ENCODE measurements around the gene TCEAL1. TPM values are rescaled to one million over a fixed set of nuclear protein-coding genes. Genes with fewer than 3 reads are reported as not detected.

TCEAL1 gene
- total RNA-seq, 1 donor, result 38.7 TPM

DNA sequence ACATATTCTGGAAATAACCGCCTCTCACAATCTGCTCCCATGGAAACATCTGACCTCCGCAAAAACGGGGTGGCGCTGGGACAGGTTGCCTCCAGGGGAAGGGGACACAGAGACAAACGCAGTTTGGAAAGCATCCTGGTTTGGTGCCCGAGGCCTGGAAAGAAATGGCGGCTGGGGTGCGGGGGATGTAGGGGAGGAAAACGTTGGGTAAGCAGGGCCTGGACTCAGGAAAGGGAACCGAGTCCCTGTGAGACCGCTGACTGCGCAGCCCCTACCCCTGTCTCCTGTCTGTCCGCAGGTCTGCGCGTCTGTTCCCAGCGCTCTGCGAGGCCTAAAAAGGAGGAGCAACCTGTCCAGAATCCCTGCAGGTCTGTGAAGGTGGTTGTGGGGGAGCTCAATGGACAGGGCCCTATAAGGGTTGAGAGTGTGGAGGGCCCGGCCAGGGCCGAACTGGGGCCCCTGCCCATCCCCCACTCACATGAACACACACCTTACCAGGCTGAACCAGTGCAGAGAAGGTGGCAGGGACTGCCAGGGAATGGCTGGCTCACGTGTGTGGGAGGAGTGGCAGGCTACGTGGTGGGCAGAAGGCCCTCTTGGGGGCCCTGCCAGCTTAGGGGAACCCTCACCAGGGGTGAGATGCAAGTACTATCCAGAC is 20.3 kb upstream of the TCEAL1 start:
- H3K4me3 ChIP-seq (ENCODE audit: insufficient read depth, low read length), result peak overlapping the region; percentile 83
- H4K20me1 ChIP-seq (ENCODE audit: insufficient read depth, low read length), result no peaks in the 10 kb centered on the region
- peaks cover 8% of the 10 kb centered on the region for H3K27me3 ChIP-seq (ENCODE audit: insufficient read depth, low read length)
- DNase-seq (ENCODE audit: insufficient read length, low spot score, missing footprints), result no peak
- peak overlapping the region; percentile 76 for H3K27ac ChIP-seq (ENCODE audit: low read depth, low read length)
- H3K36me3 ChIP-seq (ENCODE audit: insufficient read depth, low read length), result peaks cover 8% of the 10 kb centered on the region
- peaks cover 14% of the 10 kb centered on the region for H3K79me2 ChIP-seq (ENCODE audit: insufficient read depth, low read length)
- H3K4me2 ChIP-seq (ENCODE audit: insufficient read depth, low read length), result peak overlapping the region; percentile 78
- H3K9me3 ChIP-seq (ENCODE audit: low read depth, low read length), result no peaks in the 10 kb centered on the region
- no peaks in the 10 kb centered on the region for H3K4me1 ChIP-seq (ENCODE audit: insufficient read depth, low read length)
- H2AFZ ChIP-seq (ENCODE audit: low read length), result peak overlapping the region; percentile 57
- TF ChIP-seq, protein P1, sequence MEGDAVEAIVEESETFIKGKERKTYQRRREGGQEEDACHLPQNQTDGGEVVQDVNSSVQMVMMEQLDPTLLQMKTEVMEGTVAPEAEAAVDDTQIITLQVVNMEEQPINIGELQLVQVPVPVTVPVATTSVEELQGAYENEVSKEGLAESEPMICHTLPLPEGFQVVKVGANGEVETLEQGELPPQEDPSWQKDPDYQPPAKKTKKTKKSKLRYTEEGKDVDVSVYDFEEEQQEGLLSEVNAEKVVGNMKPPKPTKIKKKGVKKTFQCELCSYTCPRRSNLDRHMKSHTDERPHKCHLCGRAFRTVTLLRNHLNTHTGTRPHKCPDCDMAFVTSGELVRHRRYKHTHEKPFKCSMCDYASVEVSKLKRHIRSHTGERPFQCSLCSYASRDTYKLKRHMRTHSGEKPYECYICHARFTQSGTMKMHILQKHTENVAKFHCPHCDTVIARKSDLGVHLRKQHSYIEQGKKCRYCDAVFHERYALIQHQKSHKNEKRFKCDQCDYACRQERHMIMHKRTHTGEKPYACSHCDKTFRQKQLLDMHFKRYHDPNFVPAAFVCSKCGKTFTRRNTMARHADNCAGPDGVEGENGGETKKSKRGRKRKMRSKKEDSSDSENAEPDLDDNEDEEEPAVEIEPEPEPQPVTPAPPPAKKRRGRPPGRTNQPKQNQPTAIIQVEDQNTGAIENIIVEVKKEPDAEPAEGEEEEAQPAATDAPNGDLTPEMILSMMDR (IDR thresholded peaks at IDR 0.05; ENCODE audit: extremely low read depth, low read depth, low read length), result no peak

DNA sequence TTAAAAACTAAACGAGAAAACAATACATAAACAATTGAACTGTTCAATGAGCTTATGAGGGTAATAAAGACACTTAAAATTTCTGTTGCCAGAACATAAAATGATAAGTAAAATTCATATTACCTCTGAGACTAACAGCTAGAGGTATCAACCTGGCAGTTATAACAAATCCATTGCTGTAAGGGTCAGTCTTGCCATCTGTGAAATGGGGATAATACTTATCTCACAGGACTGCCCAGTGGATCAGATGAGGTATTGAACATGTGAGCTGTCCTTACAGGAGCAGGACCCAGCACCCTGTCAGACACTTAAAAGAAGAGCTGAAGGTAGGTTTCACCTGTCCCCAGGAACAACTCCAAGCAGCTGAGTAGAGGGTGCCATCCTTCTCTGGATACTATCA is 18.5 kb upstream of the TCEAL1 start:
- Histone ChIP-seq H3K79me2 (ENCODE audit: insufficient read depth, low read length) (peaks cover 14% of the 10 kb centered on the region), H4K20me1 (ENCODE audit: insufficient read depth, low read length) (no peaks in the 10 kb centered on the region), H3K4me1 (ENCODE audit: insufficient read depth, low read length) (peaks cover under 1% of the 10 kb centered on the region), H3K27me3 (ENCODE audit: insufficient read depth, low read length) (peaks cover 8% of the 10 kb centered on the region), H3K4me2 (ENCODE audit: insufficient read depth, low read length) (no peak overlapping the region), H3K9me3 (ENCODE audit: low read depth, low read length) (no peaks in the 10 kb centered on the region), H3K36me3 (ENCODE audit: insufficient read depth, low read length) (peaks cover 8% of the 10 kb centered on the region), H3K4me3 (ENCODE audit: insufficient read depth, low read length) (no peak overlapping the region), H2AFZ (ENCODE audit: low read length) (no peak overlapping the region), H3K27ac (ENCODE audit: low read depth, low read length) (no peak overlapping the region)
- TF ChIP-seq, protein P1 (IDR thresholded peaks at IDR 0.05; ENCODE audit: extremely low read depth, low read depth, low read length), result no peak
- DNase-seq (ENCODE audit: insufficient read length, low spot score, missing footprints), result no peak

DNA sequence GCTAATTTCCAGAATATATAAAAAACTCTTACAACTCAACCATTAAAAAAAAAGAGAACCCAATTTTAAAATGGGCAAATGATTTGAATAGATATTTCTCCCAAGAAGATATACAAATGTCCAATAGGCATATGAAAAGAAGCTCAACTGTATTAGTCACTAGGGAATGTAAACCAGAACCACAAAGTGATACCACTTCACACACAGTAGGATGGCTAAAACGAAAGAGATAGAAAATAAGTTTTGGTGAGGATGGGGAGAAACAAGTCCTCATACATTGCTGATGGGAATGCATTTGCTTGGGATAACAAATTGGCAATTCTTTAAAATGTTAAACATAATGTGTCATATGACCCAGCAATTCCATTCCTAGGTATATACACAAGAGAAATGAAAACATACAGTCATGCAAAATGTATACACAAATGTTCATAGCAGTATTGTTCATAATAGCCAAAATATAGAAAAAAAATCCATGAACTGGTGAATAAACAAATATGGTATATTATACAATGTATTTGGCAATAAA is 15.3 kb upstream of the TCEAL1 start:
- peaks cover 8% of the 10 kb centered on the region for H3K36me3 ChIP-seq (ENCODE audit: insufficient read depth, low read length)
- peaks cover 2% of the 10 kb centered on the region for H3K27me3 ChIP-seq (ENCODE audit: insufficient read depth, low read length)
- peaks cover 3% of the 10 kb centered on the region for H3K79me2 ChIP-seq (ENCODE audit: insufficient read depth, low read length)
- no peak overlapping the region for H3K4me2 ChIP-seq (ENCODE audit: insufficient read depth, low read length)
- no peak for DNase-seq (ENCODE audit: insufficient read length, low spot score, missing footprints)
- no peaks in the 10 kb centered on the region for H4K20me1 ChIP-seq (ENCODE audit: insufficient read depth, low read length)
- H3K9me3 ChIP-seq (ENCODE audit: low read depth, low read length), result no peaks in the 10 kb centered on the region
- no peak overlapping the region for H3K27ac ChIP-seq (ENCODE audit: low read depth, low read length)
- H2AFZ ChIP-seq (ENCODE audit: low read length), result no peak overlapping the region
- TF ChIP-seq, protein P1 (IDR thresholded peaks at IDR 0.05; ENCODE audit: extremely low read depth, low read depth, low read length), result no peak
- H3K4me3 ChIP-seq (ENCODE audit: insufficient read depth, low read length), result no peak overlapping the region
- peaks cover 5% of the 10 kb centered on the region for H3K4me1 ChIP-seq (ENCODE audit: insufficient read depth, low read length)

DNA sequence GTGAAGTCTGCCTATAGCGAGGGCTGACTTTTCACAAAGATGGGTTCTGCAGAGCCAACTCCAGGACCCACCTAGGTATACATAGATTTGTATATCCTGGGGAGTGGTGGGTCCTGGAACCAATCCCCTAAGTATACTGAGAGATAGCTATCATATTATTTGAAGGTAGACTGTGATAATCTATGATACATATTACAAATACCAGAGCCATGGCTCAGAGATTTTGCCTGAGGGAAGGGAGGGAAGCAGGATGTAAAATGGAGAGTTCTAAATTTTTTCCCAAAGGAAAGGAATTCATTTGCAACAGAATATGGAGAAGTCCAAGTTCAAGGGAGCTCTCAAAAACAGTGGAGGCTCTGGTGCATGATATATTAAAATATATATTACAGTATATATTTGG is 13.8 kb upstream of the TCEAL1 start:
- Histone ChIP-seq H3K9me3 (ENCODE audit: low read depth, low read length) (no peaks in the 10 kb centered on the region), H4K20me1 (ENCODE audit: insufficient read depth, low read length) (no peaks in the 10 kb centered on the region), H3K27ac (ENCODE audit: low read depth, low read length) (no peak overlapping the region), H3K4me1 (ENCODE audit: insufficient read depth, low read length) (peaks cover 5% of the 10 kb centered on the region), H2AFZ (ENCODE audit: low read length) (no peak overlapping the region), H3K79me2 (ENCODE audit: insufficient read depth, low read length) (no peaks in the 10 kb centered on the region), H3K4me2 (ENCODE audit: insufficient read depth, low read length) (no peak overlapping the region), H3K36me3 (ENCODE audit: insufficient read depth, low read length) (peaks cover 7% of the 10 kb centered on the region), H3K4me3 (ENCODE audit: insufficient read depth, low read length) (no peak overlapping the region), H3K27me3 (ENCODE audit: insufficient read depth, low read length) (peaks cover 5% of the 10 kb centered on the region)
- no peak for DNase-seq (ENCODE audit: insufficient read length, low spot score, missing footprints)
- TF ChIP-seq, protein P1 (IDR thresholded peaks at IDR 0.05; ENCODE audit: extremely low read depth, low read depth, low read length), result no peak

Measured in osteoblast (primary cell).